Activated CD4-positive, alpha-beta T cell treated with anti-CD3 and anti-CD28 coated beads, Interleukin-2, amount 10 ng/mL, durations not matched to agents 7 days and 5 days (primary cell): ENCODE data around the gene URB1. TPM values are rescaled to one million over a fixed set of nuclear protein-coding genes. Genes with fewer than 3 reads are reported as not detected.
A peak's percentile ranks its signal among the peaks of the same experiment; 100 is the strongest.

Experiments
- CTCF ChIA-PET: fragments of 350-600 bp; sonication (Branson Sonifier 250); formaldehyde crosslinking; loops from one replicate; lab custom pipeline; 2021; ENCODE audit warnings: antibody characterized with exemption; lab: Charles Lee
- POLR2A ChIA-PET: fragments of 350-600 bp; sonication (Branson Sonifier 250); formaldehyde crosslinking; loops from one replicate; lab custom pipeline; 2021; ENCODE audit warnings: antibody characterized with exemption; lab: Charles Lee
- DNase-seq: peaks from one replicate; pipeline ENCODE4 v3.0.0-alpha.2; 2020
- H3K27ac Mint-ChIP-seq: one replicate; pipeline ENCODE4 v1.8.0; 2021; ENCODE audit warnings: mild to moderate bottlenecking, moderate library complexity, mixed read lengths
- H3K27me3 Mint-ChIP-seq: one replicate; pipeline ENCODE4 v1.8.0; 2021; ENCODE audit warnings: mixed read lengths
- H3K36me3 Mint-ChIP-seq: one replicate; pipeline ENCODE4 v1.8.0; 2021; ENCODE audit warnings: low read depth, mixed read lengths
- H3K4me1 Mint-ChIP-seq: one replicate; pipeline ENCODE4 v1.8.0; 2021; ENCODE audit warnings: mixed read lengths
- H3K4me3 Mint-ChIP-seq: one replicate; pipeline ENCODE4 v1.8.0; 2021; ENCODE audit warnings: mild to moderate bottlenecking, moderate library complexity, mixed read lengths
- H3K9me3 Mint-ChIP-seq: one replicate; pipeline ENCODE4 v1.8.0; 2021; ENCODE audit warnings: mixed read lengths
- total RNA-seq, 2 experiments: library from RNA; stranded (reverse); gene quantifications; one replicate each; pipeline ENCODE4 v1.2.3, GENCODE V29; 2021

The URB1 gene
- total RNA-seq, 2 experiments from 2014 or later: 16.3 to 16.9 TPM

DNA sequence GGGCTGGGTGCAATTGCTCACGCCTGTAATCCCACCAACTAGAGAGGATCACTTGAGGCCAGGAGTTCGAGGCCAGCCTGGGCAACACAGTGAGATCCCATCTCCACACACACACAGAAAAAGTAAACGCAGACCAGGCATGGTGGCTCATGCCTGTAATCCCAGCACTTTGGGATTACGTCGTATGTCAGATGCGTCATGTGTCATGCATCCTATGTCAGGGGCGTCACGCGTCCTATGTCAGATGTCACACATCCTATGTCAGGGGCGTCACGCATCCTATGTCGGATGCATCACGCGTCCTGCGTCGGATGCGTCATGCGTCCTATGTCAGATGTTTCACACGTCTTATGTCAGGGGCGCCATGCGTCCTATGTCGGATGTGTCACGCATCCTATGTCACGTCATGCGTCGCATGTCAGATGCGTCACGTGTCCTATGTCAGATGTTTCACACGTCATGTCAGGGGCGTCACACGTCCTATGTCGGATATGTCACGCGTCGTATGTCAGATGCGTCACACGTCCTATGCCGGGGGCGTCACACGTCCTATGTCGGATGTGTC lies 92.6 kb downstream of the URB1 start:
- peaks cover 7% of the 10 kb centered on the region for H3K36me3 Mint-ChIP-seq
- no peak for DNase-seq
- no peak overlapping the region for H3K27ac Mint-ChIP-seq
- no peaks in the 10 kb centered on the region for H3K4me1 Mint-ChIP-seq
- H3K4me3 Mint-ChIP-seq: no peak overlapping the region
- POLR2A ChIA-PET: no interaction called here
- CTCF ChIA-PET: no interaction called here
- no peaks in the 10 kb centered on the region for H3K27me3 Mint-ChIP-seq
- H3K9me3 Mint-ChIP-seq: no peaks in the 10 kb centered on the region

- no peaks in the 10 kb centered on the region for H3K4me1 Mint-ChIP-seq
- H3K27me3 Mint-ChIP-seq: no peaks in the 10 kb centered on the region
- H3K9me3 Mint-ChIP-seq: no peaks in the 10 kb centered on the region
- no peak for DNase-seq
- ChIA-PET CTCF (no interaction called here), POLR2A (no interaction called here)
- peaks cover 7% of the 10 kb centered on the region for H3K36me3 Mint-ChIP-seq
- H3K4me3 Mint-ChIP-seq: no peak overlapping the region
- H3K27ac Mint-ChIP-seq: no peak overlapping the region
Measured at GRCh38 chr21:32299695-32300094, 93.1 kb downstream of the URB1 start.

- POLR2A ChIA-PET: no interaction called here
- DNase-seq: no peak
- CTCF ChIA-PET: no interaction called here
- Mint-ChIP-seq H3K4me1 (no peaks in the 10 kb centered on the region), H3K36me3 (peaks cover 7% of the 10 kb centered on the region), H3K27ac (no peak within 1 kb of the TSS), H3K4me3 (no peak within 1 kb of the TSS), H3K27me3 (no peaks in the 10 kb centered on the region), H3K9me3 (no peaks in the 10 kb centered on the region)
Measured at GRCh38 chr21:32298658-32299081, 94.1 kb downstream of the URB1 start, which contains the start of gene MRAP. Gene MRAP, plus strand, starts transcription at chr21:32298855. Its CDS starts 117 bp downstream, at chr21:32298972.

DNA sequence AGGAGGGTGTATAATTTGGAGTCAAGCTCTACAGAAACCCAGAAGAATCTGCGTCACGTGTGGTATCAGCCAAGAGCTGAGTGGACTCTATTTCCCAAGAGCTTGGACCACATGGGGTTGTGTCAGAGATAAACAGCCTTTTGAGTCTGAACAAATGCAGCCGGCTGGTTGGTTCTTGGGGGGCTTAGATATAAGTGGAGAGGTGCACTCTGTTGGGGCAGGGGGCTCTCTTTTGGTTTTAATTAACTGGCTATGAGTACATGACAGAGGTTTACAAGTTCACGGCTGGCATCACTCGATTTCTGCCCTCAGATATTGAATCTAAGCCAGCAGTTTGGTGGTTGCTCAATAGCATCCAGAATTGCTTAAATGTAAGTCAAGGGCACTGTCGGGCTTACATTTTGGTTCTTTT lies 94.7 kb downstream of the URB1 start:
- DNase-seq: no peak
- Mint-ChIP-seq H3K27me3 (no peaks in the 10 kb centered on the region), H3K27ac (no peak overlapping the region), H3K36me3 (peaks cover 7% of the 10 kb centered on the region), H3K4me3 (no peak overlapping the region), H3K4me1 (no peaks in the 10 kb centered on the region), H3K9me3 (no peaks in the 10 kb centered on the region)
- ChIA-PET POLR2A (interaction anchor here (0.6 kb wide), 1 partner anchor 1428 kb away, joined by 5 read pairs; no protein-coding TSS in a partner anchor), CTCF (no interaction called here)

- Mint-ChIP-seq H3K27me3 (no peaks in the 10 kb centered on the region), H3K4me1 (no peaks in the 10 kb centered on the region), H3K9me3 (no peaks in the 10 kb centered on the region), H3K4me3 (no peak overlapping the region), H3K36me3 (peaks cover 7% of the 10 kb centered on the region), H3K27ac (no peak overlapping the region)
- POLR2A ChIA-PET: interaction anchor here (0.6 kb wide), 1 partner anchor 1427 kb away, joined by 5 read pairs; no protein-coding TSS in a partner anchor
- no peak for DNase-seq
- CTCF ChIA-PET: no interaction called here
Measured at GRCh38 chr21:32297449-32297848, 95.4 kb downstream of the URB1 start.

GRCh38 chr21:32285476-32285875 lies 107.3 kb downstream of the URB1 start:
- no peaks in the 10 kb centered on the region for H3K9me3 Mint-ChIP-seq
- no peaks in the 10 kb centered on the region for H3K36me3 Mint-ChIP-seq
- H3K27ac Mint-ChIP-seq: no peak overlapping the region
- peaks cover 5% of the 10 kb centered on the region for H3K4me1 Mint-ChIP-seq
- POLR2A ChIA-PET: no interaction called here
- no peak overlapping the region for H3K4me3 Mint-ChIP-seq
- CTCF ChIA-PET: interaction anchor here (1.1 kb wide), 1 partner anchor 86 kb away, joined by 3 read pairs; no protein-coding TSS in a partner anchor
- H3K27me3 Mint-ChIP-seq: no peaks in the 10 kb centered on the region
- DNase-seq: no peak

- H3K4me3 Mint-ChIP-seq: no peak overlapping the region
- H3K27me3 Mint-ChIP-seq: no peaks in the 10 kb centered on the region
- ChIA-PET POLR2A (no interaction called here), CTCF (no interaction called here)
- DNase-seq: no peak
- H3K9me3 Mint-ChIP-seq: no peaks in the 10 kb centered on the region
- no peak overlapping the region for H3K27ac Mint-ChIP-seq
- H3K36me3 Mint-ChIP-seq: no peaks in the 10 kb centered on the region
- peaks cover 25% of the 10 kb centered on the region for H3K4me1 Mint-ChIP-seq
Measured at GRCh38 chr21:32282992-32283391, 109.8 kb downstream of the URB1 start.

DNA sequence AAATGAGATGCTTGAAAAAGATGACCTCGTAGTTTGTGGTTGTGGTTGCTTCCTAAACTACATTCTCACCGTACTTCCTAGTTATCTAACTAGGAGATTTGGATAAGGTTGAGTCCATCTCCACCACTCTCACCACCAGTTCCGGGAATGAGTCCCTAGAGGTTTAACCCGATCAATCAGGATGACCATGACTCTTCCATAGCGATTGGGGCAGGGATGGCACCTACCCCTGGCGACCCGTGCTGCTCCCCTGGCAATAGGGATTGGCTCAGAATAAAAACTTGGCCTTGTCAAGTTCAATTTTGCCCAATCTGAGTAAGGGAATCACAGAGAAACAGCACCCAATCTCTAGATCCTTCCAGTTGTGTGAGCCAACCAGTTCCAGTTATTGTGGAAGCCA lies 111.3 kb downstream of the URB1 start:
- H3K9me3 Mint-ChIP-seq: no peaks in the 10 kb centered on the region
- no peaks in the 10 kb centered on the region for H3K36me3 Mint-ChIP-seq
- H3K4me1 Mint-ChIP-seq: peaks cover 34% of the 10 kb centered on the region
- no peak for DNase-seq
- ChIA-PET POLR2A (no interaction called here), CTCF (no interaction called here)
- no peak overlapping the region for H3K27ac Mint-ChIP-seq
- H3K27me3 Mint-ChIP-seq: no peaks in the 10 kb centered on the region
- no peak overlapping the region for H3K4me3 Mint-ChIP-seq

GRCh38 chr21:32279377-32279680 lies 113.5 kb downstream of the URB1 start:
- ChIA-PET CTCF (no interaction called here), POLR2A (interaction anchor here (0.6 kb wide), 1 partner anchor 45 kb away, joined by 7 read pairs; no protein-coding TSS in a partner anchor)
- H3K27me3 Mint-ChIP-seq: no peaks in the 10 kb centered on the region
- no peak for DNase-seq
- H3K4me1 Mint-ChIP-seq: peaks cover 39% of the 10 kb centered on the region
- H3K36me3 Mint-ChIP-seq: no peaks in the 10 kb centered on the region
- H3K27ac Mint-ChIP-seq: peak overlapping the region; percentile 96
- no peaks in the 10 kb centered on the region for H3K9me3 Mint-ChIP-seq
- H3K4me3 Mint-ChIP-seq: peak overlapping the region; percentile 99

- Mint-ChIP-seq H3K27me3 (no peaks in the 10 kb centered on the region), H3K4me3 (peak within 1 kb of the TSS; percentile 99), H3K9me3 (no peaks in the 10 kb centered on the region), H3K27ac (peak within 1 kb of the TSS; percentile 96), H3K4me1 (peaks cover 39% of the 10 kb centered on the region), H3K36me3 (no peaks in the 10 kb centered on the region)
- POLR2A ChIA-PET: interaction anchor here (0.6 kb wide), 2 partner anchors 45 to 543 kb away, joined by 3 to 7 read pairs; no protein-coding TSS in a partner anchor
- DNase-seq: peak; percentile 96
- CTCF ChIA-PET: no interaction called here
Measured at GRCh38 chr21:32278518-32279376, 114.1 kb downstream of the URB1 start, which contains the start of gene MIS18A. Gene MIS18A, minus strand, starts transcription at chr21:32279049. Its CDS starts 35 bp downstream, at chr21:32279014.

DNA sequence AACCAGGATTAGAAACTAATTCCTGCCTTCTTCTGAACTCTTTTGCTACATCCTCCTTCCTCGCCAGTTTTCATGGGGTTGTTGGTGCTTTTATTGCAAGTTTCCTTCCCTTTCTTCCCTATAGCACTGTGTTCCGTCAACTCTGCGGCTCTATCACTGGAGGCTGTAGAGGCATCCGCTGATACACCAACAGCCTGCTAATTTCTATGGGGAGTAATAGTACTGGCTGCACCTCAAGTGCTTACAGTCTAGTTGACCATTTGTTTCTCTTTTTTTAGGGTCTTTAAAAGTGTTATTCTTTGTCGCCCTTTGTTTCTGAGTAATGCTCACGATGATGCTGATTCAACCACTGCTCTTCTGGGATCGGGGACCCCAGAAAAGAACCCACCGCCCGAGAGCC lies 114.7 kb downstream of the URB1 start:
- ChIA-PET CTCF (no interaction called here), POLR2A (interaction anchor here (0.6 kb wide), 1 partner anchor 543 kb away, joined by 3 read pairs; no protein-coding TSS in a partner anchor)
- no peak for DNase-seq
- no peaks in the 10 kb centered on the region for H3K9me3 Mint-ChIP-seq
- H3K27ac Mint-ChIP-seq: peak overlapping the region; percentile 96
- no peaks in the 10 kb centered on the region for H3K36me3 Mint-ChIP-seq
- H3K27me3 Mint-ChIP-seq: no peaks in the 10 kb centered on the region
- peaks cover 39% of the 10 kb centered on the region for H3K4me1 Mint-ChIP-seq
- H3K4me3 Mint-ChIP-seq: peak overlapping the region; percentile 99

- DNase-seq: no peak
- ChIA-PET CTCF (no interaction called here), POLR2A (no interaction called here)
- Mint-ChIP-seq H3K27ac (no peak overlapping the region), H3K27me3 (no peaks in the 10 kb centered on the region), H3K9me3 (no peaks in the 10 kb centered on the region), H3K4me3 (no peak overlapping the region), H3K36me3 (no peaks in the 10 kb centered on the region), H3K4me1 (peaks cover 39% of the 10 kb centered on the region)
Measured at GRCh38 chr21:32276671-32277070, 116.1 kb downstream of the URB1 start.

DNA sequence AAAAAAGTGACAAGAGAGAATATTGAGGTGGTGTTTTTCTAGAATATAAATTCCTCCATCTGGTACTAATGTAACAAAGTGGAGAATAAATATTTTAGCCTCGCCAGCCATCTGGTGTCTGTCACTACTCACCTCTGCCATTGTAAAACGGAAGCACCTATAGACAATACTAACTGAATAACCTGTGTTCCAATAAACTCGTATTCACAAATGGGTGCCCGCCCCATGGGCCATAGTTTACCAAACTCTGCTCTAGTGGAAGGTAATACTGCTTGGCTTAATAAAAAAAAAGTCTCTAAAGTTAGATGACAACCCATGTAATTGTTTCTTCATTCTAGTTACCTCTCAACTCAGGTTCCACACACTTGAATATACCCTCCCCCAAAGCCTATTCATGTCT lies 122.1 kb downstream of the URB1 start:
- Mint-ChIP-seq H3K27me3 (no peaks in the 10 kb centered on the region), H3K36me3 (peaks cover 10% of the 10 kb centered on the region), H3K9me3 (no peaks in the 10 kb centered on the region), H3K4me3 (no peak overlapping the region), H3K27ac (no peak overlapping the region), H3K4me1 (peaks cover 2% of the 10 kb centered on the region)
- POLR2A ChIA-PET: no interaction called here
- no peak for DNase-seq
- CTCF ChIA-PET: no interaction called here
